Stomach (tissue), 4 donors: ENCODE results near the gene B4GALT7.

Experiments used
- POLR2AphosphoS5 ChIP-seq, 3 donors: sonication (generic); formaldehyde crosslinking; IDR thresholded peaks; one replicate each; pipeline ENCODE4 v1.6.1; 2016; ENCODE audit warnings: antibody characterized with exemption in 3 of 3
- TF ChIP-seq, protein P1 (sequence below), 7 experiments: fragments of 450-650 bp in 4 of 7; fragments of 200-600 bp in 3 of 7; sonication (generic) in 3 of 7; IDR thresholded peaks; one replicate each; pipeline ENCODE4 v1.5.1; 2016 to 2019; ENCODE audit warnings: antibody characterized with exemption in 7 of 7, control low read depth in 2 of 7, mild to moderate bottlenecking in 1 of 7

DNA sequence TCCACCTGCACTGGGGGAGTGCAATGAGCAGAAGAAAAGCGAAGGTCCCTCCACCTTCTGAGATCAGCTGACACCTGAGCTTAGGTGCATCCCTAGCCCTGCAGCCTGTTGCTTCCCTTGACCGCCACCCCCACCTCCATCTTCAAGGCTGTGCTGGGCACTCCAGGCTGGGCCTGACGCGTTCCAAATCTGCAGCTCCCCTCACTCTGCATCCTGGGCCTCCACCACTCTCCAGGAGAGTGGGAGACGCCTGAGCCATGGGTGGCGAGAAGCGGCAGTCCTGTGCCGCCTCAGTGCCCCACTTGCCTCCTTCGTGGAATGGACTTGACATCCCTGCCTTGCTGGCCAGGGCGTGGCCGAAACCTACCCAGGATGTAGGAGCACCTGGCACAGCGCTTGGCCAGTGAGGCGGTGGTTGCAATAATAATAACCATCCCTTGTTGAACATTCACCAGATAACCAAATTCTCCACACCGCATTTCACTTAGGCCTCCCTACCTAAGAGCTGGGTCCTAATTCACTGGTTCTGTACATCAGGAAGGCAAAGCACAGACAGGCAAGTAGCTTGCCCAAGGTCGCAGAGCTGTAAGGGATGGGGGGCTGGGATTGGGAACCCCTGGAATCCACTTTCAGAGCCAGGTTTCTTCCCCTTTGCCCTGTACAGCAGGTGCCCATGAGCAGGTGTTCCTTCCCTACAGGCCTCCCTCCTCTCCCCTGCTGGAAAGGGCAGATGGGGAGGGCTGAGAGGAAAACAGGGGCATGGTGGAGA is 11.7 kb downstream of the B4GALT7 start:
- TF ChIP-seq, protein P1, sequence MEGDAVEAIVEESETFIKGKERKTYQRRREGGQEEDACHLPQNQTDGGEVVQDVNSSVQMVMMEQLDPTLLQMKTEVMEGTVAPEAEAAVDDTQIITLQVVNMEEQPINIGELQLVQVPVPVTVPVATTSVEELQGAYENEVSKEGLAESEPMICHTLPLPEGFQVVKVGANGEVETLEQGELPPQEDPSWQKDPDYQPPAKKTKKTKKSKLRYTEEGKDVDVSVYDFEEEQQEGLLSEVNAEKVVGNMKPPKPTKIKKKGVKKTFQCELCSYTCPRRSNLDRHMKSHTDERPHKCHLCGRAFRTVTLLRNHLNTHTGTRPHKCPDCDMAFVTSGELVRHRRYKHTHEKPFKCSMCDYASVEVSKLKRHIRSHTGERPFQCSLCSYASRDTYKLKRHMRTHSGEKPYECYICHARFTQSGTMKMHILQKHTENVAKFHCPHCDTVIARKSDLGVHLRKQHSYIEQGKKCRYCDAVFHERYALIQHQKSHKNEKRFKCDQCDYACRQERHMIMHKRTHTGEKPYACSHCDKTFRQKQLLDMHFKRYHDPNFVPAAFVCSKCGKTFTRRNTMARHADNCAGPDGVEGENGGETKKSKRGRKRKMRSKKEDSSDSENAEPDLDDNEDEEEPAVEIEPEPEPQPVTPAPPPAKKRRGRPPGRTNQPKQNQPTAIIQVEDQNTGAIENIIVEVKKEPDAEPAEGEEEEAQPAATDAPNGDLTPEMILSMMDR (IDR thresholded peaks at IDR 0.05), result no peak
- TF ChIP-seq POLR2AphosphoS5 (IDR thresholded peaks at IDR 0.05), result no peak
